HL-60 (cell line): Measurements from ENCODE around the gene SNX9.

Experiments
- DNase-seq, 2 experiments: peaks; one replicate each; pipeline ENCODE4 v3.0.0-alpha.2; 2010 to 2020; ENCODE audit warnings: low read depth in 1 of 2, low spot score in 1 of 2
- H3K27ac ChIP-seq: fragments of 250-450 bp; sonication (Bioruptor Pico); replicated peaks from 2 replicates; pipeline ENCODE4 v1.5.1; 2020; ENCODE audit warnings: mild to moderate bottlenecking, moderate library complexity
- H3K27me3 ChIP-seq: fragments of 250-450 bp; sonication (Bioruptor Pico); 2 replicates; pipeline ENCODE4 v1.5.1; 2021; ENCODE audit warnings: mild to moderate bottlenecking, moderate library complexity; ENCODE audit not compliant: insufficient read depth, poor library complexity, severe bottlenecking
- H3K4me3 ChIP-seq: replicated peaks from 2 replicates; pipeline ENCODE4 v1.5.1; 2011; ENCODE audit warnings: mild to moderate bottlenecking, control low read depth, low read length; ENCODE audit not compliant: insufficient read depth
- GABPA ChIP-seq: IDR thresholded peaks from 2 replicates; pipeline ENCODE4 v1.6.1; 2012; ENCODE audit warnings: low read depth
- POLR2AphosphoS5 ChIP-seq: IDR thresholded peaks from 2 replicates; pipeline ENCODE4 v1.6.1; 2012; ENCODE audit warnings: low read depth
- REST ChIP-seq: IDR thresholded peaks from 2 replicates; pipeline ENCODE4 v1.6.1; 2012; ENCODE audit warnings: low read depth; ENCODE audit not compliant: insufficient replicate concordance
- SPI1 ChIP-seq: IDR thresholded peaks from 2 replicates; pipeline ENCODE4 v1.6.1; 2012; ENCODE audit warnings: low read depth, mild to moderate bottlenecking, borderline replicate concordance
- TF ChIP-seq, protein P1 (sequence below): IDR thresholded peaks from one replicate; pipeline ENCODE4 v1.5.1; 2011; ENCODE audit warnings: low read length, control low read depth, inconsistent platforms; ENCODE audit not compliant: insufficient read depth

The SNX9 gene

GRCh38 chr6:157806131-157806855, 16.8 kb upstream of the SNX9 start:
- Histone ChIP-seq H3K27me3 (no peaks in the 10 kb centered on the region), H3K27ac (no peak overlapping the region), H3K4me3 (no peak overlapping the region)
- DNase-seq = no peak
- TF ChIP-seq, protein P1, sequence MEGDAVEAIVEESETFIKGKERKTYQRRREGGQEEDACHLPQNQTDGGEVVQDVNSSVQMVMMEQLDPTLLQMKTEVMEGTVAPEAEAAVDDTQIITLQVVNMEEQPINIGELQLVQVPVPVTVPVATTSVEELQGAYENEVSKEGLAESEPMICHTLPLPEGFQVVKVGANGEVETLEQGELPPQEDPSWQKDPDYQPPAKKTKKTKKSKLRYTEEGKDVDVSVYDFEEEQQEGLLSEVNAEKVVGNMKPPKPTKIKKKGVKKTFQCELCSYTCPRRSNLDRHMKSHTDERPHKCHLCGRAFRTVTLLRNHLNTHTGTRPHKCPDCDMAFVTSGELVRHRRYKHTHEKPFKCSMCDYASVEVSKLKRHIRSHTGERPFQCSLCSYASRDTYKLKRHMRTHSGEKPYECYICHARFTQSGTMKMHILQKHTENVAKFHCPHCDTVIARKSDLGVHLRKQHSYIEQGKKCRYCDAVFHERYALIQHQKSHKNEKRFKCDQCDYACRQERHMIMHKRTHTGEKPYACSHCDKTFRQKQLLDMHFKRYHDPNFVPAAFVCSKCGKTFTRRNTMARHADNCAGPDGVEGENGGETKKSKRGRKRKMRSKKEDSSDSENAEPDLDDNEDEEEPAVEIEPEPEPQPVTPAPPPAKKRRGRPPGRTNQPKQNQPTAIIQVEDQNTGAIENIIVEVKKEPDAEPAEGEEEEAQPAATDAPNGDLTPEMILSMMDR = no peak
- TF ChIP-seq REST = no peak
- TF ChIP-seq SPI1 = no peak
- no peak for TF ChIP-seq GABPA
- TF ChIP-seq POLR2AphosphoS5 = no peak

- Histone ChIP-seq H3K27ac (no peak overlapping the region), H3K27me3 (no peaks in the 10 kb centered on the region), H3K4me3 (no peak overlapping the region)
- DNase-seq = no peak
- no peak for TF ChIP-seq POLR2AphosphoS5
- TF ChIP-seq GABPA = no peak
- TF ChIP-seq, protein P1 = no peak
- TF ChIP-seq SPI1 = no peak
- no peak for TF ChIP-seq REST
Measured at GRCh38 chr6:157806856-157807215, 16.2 kb upstream of the SNX9 start.

- no peak overlapping the region for H3K27ac ChIP-seq
- TF ChIP-seq GABPA (no peak), POLR2AphosphoS5 (no peak), REST (no peak)
- TF ChIP-seq, protein P1 = no peak
- no peak for DNase-seq
- no peaks in the 10 kb centered on the region for H3K27me3 ChIP-seq
- H3K4me3 ChIP-seq = no peak overlapping the region
Measured at GRCh38 chr6:157808405-157808950, 14.6 kb upstream of the SNX9 start.
